NCI-H146 (cell line): ENCODE measurements around the gene ZNF277.

Experiments
- DNase-seq: peaks from one replicate; lab custom pipeline; 2025; lab: John Stamatoyannopoulos, UW

Gene ZNF277, protein sequence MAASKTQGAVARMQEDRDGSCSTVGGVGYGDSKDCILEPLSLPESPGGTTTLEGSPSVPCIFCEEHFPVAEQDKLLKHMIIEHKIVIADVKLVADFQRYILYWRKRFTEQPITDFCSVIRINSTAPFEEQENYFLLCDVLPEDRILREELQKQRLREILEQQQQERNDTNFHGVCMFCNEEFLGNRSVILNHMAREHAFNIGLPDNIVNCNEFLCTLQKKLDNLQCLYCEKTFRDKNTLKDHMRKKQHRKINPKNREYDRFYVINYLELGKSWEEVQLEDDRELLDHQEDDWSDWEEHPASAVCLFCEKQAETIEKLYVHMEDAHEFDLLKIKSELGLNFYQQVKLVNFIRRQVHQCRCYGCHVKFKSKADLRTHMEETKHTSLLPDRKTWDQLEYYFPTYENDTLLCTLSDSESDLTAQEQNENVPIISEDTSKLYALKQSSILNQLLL

DNA sequence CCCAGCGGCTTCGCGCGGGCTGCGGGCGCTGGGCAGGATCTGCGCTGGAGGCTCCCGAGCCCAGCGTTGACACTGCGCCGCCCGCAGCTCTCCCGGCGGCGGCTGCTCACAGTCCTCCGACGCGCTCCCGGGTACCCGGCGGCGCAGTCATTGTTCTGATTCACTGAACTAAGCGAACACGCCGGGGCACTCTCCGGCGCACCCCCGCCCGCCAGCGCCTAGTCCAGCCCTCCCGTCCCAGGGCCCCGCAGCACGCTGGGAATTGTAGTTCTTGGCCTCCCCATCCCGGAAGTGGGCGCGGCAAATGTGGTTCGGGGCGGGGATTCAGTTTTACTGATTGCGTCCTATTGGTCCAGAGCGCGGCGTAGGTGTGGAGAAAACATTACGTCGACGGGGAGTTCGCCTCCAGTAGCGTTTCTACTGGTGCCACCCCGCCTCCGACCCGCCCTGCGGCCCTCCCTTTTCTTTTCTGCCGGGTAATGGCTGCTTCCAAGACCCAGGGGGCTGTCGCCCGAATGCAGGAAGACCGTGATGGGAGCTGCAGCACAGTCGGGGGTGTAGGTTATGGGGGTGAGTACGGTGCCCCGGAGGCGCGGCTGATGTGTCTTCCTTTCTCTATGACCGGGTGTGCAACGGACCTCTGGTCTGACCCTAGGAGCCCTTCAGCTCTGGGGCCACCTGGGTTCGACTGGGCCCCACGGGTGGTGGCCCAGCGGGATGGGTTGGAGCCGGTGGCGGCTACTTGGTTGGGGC is at the start of gene ZNF277, which contains the start of gene DOCK4:
ZNF277 (plus strand) TSS at position 458 of the 753 bp plus-strand sequence; CDS start at position 480, 22 bp downstream.
DOCK4 (minus strand) TSS at position 162 of the 753 bp plus-strand sequence. CDS start 261 bp downstream, outside the sequence.
- DNase-seq, result peak; percentile 99

DNA sequence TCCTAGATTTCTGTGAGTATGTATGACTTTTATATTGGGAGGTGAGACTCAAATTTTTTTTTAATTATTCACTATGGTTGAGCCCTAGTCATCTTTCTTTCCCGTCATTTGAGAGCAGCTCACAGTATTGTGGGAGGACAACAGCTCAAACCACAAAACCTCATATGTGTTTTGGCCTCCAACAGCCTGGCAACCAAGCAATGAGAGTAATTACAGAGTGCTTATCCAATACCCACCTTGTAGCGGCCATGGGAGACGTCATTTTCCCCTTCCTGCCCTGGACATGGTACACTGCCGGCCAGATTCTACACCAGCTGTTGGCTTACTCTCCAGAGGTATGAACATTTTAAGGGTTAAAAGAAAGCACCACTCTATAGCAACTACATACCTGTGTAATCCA is 49.4 kb upstream of the ZNF277 start:
- DNase-seq, result no peak

DNA sequence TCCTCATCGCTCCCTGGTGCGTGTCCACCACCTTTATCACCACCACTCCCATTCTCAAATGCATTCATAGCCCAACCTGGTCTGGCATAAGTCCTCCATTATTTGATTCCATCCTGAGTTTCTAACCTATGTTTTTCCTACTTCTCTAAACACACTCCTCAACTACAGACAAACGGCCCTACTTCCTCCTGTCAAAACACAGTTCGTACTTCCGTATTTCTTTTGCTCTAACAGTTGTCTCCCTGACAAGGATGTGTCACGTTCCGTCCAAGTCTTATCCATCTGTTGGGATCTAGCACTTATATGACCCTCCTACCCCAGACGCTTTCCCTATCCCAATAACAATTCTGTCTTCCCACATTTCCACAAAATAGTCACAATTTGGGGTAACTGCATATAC is 47.1 kb upstream of the ZNF277 start:
- DNase-seq, result no peak

DNA sequence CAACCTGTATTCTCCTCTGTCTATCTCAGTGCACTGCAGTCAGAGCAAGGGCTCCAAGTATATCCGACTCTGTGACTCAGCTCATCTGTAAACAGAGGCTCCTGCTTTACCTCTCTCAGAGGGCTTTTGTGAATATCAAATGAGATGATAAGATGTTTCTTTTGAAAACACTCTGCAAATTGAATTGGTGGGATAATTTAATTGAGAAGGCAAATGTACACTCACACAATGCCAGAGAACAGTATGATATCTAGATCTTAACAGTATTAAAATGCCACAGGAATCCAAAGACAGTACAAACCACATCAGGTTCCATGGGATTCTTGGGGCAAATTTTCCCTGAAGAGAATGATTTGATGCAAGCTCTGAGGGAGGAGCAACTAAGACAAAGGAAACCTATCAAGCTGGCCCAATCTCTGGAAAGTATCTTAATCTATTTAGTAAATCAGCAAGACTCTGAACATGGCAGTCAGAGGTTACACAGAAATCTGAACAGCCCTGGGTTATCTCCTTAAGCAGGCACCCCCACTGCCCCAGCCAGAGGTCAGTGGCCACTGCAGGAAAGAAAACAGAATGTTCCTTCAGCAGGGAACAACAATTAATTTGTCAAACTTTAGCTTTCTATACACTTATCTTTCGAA is 46.2 kb upstream of the ZNF277 start:
- peak; percentile 45 for DNase-seq

DNA sequence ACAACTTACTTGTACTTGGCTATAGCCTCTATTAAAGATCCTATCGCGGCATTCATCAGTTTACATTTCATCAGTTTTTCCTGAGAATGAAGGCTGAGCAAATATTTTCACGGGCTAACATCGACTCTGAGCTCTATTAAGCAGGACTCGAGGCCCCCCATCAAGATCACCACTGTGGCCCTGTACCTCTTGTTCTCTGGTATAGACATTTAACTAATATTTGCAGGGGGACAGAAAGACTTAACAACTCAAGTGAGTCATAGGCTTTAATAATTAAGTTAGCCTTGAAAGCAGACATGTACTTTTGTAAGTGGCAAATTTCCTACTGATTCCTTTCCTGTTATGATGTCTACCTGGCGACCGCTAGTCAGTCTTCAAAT is 45.7 kb upstream of the ZNF277 start:
- peak; percentile 40 for DNase-seq

DNA sequence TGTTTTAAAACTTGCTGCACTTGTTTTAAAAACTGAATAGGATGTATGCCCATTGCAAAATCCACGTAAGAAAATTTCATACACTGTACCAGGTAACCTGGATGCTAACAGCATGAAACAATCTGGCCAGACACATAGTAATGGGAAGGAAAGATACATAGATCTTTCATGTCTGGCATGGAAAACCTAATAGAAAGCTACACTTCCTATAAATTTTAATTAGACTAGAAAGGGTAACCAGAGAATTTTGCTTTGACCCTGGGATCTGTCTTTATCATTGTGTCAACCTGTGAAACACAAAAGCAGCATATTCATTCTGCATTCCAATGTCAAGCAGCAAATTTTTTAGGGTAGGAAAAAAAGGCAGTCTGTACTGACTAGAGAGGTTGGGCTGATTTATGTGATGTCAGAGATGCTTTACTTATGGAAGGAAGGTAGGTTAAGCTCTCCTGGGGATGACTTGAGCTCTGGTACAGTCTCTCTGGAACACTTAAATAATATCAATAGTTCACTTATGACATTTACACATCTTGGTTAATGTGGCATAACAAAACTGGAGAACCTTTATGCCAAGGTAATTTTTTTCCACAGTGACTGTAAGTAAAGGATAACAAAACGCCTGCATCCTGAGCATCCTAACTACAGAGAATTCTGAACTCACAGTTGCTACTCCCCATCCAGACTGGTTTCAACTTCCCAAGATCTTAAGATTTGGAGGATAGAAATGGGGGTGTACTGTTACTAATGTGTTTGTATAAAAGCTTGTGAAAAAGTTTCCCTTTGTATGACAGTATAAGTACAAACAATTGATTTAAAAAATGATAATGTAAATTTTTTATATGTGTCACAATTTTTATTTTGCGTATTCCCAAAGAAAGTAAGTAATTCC is 45.0 kb upstream of the ZNF277 start:
- DNase-seq, result no peak

DNA sequence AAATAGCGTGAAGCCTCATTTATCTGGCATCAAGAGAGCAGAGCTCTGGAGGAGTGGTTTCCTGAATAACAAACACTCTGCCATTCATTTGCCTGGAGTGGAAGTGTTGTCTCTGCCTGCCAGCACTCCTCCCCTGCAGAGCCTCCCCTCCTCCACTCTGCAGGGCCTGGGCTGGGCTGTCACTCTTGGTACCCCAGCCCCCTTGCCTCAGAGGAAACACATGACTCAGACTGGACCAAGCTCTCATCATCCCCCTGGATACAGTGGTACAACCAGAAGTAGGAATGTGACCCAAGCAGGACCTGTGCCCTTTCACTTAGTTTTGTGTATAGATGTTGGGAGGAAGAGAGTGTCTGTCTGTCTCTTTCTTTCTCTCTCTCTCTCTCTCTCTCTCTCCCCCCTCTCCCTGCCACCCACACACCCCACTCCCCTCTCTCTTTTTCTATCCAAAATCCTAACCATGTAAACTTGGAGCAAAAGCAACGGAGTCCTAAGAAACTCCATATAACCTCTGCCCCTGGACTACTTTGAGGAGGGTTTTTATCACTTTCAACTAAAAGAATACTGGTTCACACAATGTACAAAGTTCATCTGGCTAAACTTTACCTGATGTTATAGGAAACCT is 44.2 kb upstream of the ZNF277 start:
- DNase-seq, result peak; percentile 62

DNA sequence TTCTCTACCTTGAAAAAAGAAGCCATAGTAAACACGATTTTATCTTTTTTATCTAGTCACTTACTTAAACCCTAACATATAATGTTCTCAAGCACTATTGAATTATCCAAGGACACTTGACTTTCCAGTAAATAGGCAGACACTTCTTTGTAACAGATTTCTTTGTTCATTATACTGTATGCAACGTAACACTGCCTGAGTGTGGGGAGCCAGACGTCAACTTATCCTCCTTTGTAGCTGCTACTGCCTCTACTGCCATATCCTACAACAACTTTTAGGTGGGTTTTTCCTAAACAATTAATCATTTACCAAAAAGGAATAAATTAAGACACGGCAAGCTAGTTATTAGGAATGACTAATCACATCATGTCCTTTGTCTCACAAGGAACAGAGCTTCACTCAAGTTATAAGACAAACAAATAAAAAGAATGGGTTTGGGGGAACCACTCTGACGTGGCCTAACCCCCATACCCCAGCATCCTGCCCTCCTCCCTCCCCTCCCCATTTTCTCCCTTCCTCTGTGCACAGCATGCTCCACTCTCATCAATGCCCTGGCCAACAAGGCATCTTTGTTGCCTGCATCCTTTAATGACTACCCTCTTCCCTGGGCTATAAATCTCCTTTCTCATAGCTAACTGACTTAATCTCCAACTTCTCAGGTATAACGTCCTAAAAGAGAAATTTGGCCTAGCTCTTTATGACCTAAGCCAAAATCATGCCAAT is 43.5 kb upstream of the ZNF277 start:
- DNase-seq, result no peak

DNA sequence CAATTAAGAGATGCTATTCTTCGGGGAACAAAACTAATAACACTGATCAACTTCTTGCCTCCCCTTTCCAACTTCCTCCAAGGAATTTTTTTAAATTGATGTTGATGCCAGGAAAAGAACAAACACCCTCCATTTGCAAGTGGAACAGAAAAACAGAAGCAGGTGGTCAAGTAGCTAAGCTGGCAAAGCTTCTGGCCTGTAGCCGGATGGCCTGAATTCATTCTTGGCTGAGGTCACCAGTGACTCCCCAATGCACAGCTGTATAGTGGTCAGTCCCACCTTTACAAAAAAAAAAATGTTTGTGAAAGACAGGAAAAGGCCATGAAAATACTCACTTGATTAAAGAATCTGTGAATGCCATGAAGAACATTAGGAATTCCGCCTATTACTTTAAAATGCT is 39.3 kb upstream of the ZNF277 start:
- DNase-seq, result no peak

DNA sequence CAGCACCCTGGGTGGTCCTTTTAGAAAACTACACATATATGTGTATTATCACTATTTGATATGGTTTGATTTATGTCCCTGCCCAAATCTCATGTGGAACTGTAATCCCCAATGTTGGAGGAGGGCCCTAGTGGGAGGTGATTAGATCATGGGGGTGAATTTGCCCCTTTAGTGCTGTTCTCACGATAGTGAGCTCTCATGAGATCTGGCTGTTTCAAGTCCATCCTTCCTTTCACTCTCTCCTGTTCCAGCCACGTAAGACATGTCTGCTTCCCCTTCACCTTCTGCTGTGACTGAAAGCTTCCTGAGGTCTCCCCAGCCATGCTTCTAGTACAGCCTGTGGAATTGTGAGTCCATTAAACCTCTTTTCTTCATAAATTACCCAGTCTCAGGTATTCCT is 37.6 kb upstream of the ZNF277 start:
- no peak for DNase-seq

DNA sequence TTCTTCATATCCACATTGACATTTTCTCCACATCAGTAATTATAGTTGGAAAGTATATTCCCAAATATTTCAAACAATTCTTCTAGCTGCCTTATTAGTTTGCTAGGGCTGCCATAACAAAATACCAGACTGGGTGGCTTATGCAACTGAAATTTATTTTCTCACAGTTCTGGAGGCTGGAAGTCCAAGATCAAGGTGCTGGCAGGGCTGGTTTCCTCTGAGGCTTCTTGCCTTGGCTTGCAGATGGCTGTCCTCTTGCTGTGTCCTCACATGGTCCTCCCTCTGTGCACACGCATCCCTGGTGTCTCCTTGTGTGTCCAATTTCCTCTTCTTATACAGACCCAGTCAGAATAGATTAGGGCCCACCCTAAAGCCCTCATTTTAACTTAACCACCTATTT is 34.8 kb upstream of the ZNF277 start:
- no peak for DNase-seq

DNA sequence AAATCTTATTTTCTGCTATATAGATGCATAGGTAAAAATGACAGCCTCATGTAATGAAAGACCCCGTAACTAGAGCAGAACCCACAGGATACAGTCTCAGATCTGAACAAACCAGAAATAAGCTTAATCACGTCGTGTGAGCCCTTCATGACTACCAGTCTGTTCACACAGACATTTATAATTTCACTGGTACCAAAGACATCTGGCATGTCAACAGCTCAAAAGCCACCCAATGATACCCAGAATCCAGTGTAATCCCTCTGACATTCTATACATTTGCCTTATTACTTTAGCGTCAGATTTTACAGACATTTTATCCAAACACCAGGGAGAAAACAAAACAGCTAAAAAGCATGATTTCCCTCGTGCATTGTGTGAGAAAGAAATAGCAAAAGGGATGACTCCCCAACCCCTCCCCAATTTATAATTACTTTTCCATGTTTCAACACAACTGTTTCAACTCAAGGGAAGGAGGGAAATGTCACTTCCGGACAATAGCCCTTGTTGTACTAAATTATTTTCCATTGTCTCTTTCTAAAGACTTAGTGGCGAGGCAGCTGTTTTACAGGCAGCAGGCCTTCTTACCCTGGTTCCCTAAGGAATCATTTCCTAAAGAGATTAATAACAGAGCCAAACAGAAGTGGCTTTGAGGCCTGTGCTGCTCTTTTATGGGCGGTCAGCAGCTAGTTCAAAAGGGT is 33.5 kb upstream of the ZNF277 start:
- peak; percentile 62 for DNase-seq

DNA sequence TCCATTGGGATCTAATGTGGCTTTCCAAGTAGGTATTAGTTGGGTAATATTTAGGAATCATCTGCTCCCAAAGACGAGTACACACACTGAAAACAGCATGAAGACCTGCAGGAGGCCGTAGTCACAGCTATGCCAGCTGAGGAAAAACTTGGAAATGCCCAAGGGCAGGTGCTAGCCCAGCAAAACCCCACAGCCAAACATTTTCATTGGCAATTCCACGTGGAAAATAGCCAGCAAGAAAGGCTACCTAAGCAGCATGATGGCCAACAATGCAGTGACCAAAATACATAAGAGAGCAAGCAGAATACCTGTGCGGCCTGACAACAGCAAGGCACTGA is 33.0 kb upstream of the ZNF277 start:
- DNase-seq, result peak; percentile 62

DNA sequence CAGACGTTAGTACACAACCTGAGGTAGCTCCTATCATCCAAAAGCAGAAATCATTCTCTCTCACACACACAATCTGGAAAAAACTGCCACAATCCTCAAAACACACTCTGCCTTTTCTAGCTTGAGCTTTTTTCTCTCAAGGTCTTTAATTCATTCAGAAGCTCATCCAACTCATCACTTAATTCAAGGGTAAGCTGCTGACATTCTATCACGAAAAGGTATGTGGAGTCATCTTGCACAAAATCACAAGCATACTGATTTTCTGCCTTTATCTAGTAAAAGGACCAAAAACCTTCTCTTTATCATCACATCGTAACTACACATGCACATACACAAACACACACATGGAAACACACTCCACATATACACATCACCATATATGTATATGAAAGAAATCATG is 32.3 kb upstream of the ZNF277 start:
- DNase-seq, result no peak

DNA sequence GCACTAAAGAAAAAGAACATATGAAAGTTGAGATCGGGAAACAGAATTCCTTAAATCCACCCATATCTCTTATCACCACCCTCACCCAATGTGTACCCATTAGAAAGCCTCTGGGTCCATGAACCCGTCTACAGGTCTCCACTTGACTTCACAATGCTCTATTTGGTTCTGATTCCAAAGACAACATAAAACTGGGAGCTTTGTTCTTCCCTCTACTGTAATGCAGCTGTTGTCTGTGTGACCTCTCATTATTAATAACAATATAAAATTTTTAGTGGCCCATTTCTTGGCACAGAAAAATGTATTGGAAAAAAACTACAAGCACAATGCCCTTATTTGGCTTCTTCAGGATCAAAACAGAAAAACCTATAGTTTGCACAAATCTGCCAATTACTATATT is 30.3 kb upstream of the ZNF277 start:
- DNase-seq, result no peak

DNA sequence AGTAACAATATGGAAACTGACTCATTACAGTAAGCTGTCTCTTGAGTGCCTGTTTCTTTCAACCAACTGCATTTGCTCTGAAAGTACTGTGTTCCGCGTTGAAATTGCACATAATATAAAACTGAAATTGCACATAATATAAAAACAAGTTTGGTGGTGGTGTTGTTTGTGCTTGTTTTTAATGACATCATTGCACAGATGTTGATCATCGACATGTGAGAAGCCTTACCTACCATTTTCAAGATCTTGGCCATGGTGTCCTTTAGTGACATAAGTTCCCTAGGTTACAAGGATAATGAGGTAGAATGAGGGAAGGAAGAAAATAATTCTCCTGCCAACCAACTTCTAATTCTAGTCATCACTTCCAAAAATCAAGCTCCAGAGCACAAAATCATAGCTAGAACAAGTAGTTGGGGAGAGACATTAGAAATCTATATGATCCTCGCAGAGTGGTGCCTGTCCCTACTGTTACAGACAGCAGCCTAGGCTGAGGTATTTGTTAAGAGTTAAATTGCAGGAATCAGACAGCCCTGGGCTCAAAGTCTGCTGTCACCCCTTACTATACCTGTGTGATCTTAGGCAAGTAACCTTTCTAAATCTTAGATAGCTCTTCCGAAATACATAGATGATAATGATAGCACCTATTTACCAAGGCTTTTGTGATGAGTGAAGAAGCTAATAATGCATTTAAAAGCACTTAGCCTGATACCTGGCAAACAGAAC is 29.6 kb upstream of the ZNF277 start:
- DNase-seq, result peak; percentile 36

DNA sequence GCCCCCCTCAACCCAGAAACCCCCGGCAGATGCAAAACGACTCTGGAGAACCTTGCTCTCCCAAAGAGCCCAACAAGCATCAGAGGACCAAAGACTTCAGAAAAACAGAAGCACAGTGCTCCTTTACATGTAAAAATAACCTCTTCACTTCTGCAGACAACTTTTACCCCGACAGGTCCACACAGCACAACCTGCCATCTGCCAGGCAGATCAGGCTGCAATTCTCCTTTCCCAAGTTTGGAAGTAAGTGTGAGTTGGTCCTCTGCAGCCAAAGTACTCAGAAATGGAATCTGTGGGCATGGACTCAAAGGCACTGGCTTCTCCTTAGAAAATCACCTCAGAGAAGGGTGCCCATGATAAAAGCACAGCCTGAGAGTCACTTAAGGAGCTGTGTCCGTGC is 26.3 kb upstream of the ZNF277 start:
- no peak for DNase-seq

DNA sequence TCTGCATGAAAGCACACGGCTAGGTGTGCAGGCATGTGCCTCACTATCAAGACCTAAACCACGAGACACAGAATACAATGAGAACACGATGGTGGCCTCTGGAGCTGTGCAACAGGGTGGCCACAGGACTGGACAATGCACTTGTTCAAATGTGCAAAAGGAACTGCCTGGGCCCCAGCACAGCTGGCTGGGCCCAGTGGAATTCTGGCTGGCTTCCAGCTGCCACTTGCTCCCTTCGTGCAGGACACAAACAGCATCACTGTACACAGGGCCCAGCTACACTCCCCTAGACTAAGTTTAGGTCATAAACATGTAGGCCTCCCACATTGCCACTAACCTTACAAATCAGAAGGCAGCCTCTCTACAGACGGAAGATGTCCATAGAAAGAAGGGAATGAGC is 23.7 kb upstream of the ZNF277 start:
- no peak for DNase-seq

DNA sequence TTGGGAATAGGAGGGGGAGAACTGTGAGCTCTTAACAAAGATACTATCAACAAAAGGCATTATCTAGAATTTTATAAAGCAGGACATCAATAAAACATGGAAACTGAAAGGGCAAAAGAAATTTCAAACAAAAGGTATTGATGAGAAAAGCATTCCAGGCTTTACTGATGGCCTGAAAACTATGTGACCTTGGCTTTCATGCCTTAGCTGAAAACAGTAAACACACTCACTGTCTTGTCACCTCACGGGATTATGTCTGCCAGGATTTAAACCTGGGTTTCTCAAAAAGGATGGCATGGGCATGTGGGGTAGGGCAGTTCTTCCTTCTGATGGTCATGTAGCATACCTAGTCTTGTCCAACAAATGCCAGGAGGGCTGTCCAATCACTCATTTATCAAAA is 23.2 kb upstream of the ZNF277 start:
- DNase-seq, result no peak
